Glomerular endothelial cell (primary cell): Measurements from ENCODE around the gene MAMDC4. TPM values are rescaled to one million over a fixed set of nuclear protein-coding genes. Genes with fewer than 3 reads are reported as not detected.

ENCODE experiments used
- DNase-seq: peaks from one replicate; pipeline ENCODE4 v3.0.0-alpha.2; 2011; ENCODE audit warnings: low read depth, low spot score; ENCODE audit errors: extremely low read depth
- total RNA-seq: library from RNA; depleted of rRNA; stranded (reverse); fragments of >200 nt; gene quantifications from 2 replicates; pipeline ENCODE4 v1.2.3, GENCODE V29; 2015

The MAMDC4 gene
- total RNA-seq, 1 donor from 2014 or later, result 3.4 TPM

DNA sequence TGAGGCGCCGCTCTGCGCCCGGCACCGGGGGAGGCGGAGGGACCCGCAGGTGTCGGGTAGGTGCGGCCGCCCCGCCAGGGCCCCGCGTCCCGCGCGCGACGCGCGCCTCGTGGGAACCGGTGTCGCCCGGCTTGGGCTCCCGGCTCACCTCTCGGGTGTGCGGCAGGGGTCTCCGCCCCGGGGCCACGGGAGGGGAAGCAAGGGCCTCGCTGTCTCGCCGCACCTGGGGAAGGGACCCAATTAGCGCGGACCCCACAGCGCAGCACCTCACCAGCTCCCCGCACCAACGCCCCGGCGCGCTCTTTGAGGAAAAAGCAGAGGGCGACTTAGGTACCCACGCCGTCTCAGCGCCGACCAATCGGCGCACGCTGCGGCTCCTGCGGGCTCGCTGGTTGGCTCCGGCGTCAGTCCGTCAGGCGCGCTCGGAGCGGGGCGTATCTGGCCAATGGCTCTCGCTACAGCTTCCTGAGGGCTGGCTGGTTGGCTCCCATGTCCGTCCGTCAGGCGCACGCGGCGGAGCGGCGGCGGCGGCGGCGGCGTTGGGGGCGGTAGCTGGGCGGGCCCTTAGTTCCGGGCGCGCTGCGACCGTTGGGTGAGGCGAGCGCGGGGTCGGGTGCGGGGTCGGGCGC lies 33.9 kb downstream of the MAMDC4 start, which contains the start of gene TRAF2:
Gene TRAF2 (plus strand): TSS at position 567 of the 629 bp plus-strand sequence. CDS start 12,225 bp downstream, outside the sequence.
- peak; percentile 85 for DNase-seq

DNA sequence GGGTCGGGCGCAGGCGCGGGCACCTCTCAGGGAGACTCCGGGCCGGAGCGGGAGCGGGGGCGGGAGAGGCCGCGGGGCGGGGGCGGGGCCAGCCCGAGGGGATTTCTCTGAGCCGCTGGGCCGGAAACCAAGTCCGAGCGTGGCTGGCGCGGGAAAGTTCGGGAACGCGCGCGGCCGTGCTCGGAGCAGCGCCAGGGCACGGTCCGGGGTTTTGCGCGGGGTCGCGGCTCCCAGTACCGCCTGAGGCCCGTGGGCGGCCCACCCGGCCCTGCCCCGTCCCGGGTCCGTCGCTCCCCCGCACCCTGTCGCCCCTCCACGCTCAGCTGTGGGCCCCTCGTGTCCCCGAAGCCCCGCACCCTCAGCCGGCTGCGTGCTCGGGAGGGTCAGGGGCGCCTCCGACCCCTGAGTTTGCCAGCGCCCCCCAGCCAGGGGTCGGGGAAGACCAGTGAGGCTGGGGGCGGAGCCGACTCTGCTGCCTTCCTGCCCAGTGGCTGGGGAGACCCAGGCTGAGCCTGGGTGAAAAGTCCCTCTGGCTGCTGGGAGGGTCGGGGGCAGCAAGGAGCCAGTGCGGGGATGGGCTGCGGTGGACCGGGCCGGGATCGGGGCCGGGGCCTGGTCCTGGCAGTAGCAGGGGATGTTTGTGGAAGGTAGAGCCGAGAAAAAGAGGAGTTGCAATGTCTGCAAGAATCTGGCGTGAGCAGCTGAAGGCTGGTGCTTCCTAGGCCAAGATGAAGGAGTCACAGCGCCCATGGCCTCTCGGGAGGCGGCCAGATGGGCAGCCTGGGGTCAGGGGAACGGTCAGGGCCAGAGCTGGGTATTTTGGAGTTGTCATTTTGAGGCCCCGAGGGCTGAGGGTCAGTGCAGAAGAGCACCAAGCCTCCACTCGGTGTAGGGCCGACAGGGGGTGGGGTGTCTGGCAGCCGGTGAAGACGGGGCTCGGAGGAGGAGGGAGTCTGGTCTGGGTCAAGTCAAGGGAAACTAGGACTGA lies 34.8 kb downstream of the MAMDC4 start:
- DNase-seq, result no peak

DNA sequence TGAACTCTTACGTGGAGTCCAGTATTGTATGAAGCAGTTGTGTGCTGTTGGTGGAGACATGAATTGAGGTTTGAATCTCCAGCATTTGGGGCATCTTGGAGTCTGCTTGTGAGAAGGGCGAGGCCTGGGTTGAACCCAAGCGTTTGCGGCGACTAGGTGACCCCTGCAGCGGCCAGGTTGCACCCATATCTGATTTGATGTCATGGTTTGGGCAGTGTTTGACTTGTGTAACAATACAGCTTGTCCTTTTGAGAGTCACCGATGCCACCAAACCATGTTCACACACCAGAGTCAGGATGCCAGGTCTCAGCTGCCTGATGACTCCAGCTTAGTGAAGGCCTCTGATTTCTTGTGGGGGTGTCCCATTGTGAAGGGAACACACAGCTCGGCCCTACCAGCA lies 36.3 kb downstream of the MAMDC4 start:
- DNase-seq, result no peak

- no peak for DNase-seq
Observed at GRCh38 chr9:136889858-136890257, 37.7 kb downstream of the MAMDC4 start.

- DNase-seq, result no peak
Observed at GRCh38 chr9:136890661-136891060, 38.5 kb downstream of the MAMDC4 start.

DNA sequence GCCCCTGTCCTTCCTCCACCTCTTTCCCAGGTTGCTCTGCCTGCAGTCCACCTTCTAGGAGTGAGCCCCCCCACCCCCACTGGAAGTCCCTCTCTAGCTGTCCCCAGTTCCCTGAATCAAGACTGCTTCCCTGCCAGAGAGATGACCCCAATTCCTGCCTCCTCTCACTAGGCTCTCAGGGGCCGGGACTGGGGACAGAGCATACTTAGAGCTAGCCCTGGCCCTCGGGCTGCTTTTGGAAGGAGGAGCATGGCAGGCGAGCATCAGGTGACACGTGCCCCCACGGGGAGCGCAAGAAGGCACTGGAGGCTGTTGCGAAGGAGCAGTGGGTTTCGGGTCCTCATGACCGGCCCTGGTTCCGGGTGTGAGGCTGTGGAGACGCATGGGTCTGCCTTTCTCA lies 43.9 kb downstream of the MAMDC4 start:
- DNase-seq, result no peak

DNA sequence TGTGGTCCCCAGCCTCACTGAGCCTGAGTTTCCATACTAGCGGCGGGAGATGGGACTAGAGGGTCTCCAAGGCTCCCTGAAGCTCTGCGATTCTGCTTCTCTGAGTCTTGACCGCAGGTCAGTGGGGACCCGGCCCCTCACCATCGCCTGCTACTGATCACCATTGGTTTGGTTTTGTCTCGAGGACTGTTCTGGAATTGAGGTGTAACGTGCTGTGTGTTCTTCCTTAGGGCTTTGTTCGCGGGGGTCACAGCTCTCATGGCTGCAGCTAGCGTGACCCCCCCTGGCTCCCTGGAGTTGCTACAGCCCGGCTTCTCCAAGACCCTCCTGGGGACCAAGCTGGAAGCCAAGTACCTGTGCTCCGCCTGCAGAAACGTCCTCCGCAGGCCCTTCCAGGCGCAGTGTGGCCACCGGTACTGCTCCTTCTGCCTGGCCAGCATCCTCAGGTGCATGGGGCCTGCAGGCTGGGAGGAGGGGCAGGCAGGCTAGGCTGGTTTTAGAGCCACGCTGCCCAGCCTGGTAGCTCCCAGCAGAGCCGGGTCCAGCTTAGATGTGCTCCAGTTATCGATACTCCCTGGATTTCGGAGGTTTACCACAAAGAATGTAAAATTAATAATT lies 46.4 kb downstream of the MAMDC4 start:
- no peak for DNase-seq

GRCh38 chr9:136899196-136899595 lies 47.0 kb downstream of the MAMDC4 start:
- DNase-seq, result no peak

- DNase-seq, result no peak
Observed at GRCh38 chr9:136900556-136900955, 48.4 kb downstream of the MAMDC4 start.

- no peak for DNase-seq
Observed at GRCh38 chr9:136900988-136901515, 48.9 kb downstream of the MAMDC4 start.

GRCh38 chr9:136901516-136902258 lies 49.5 kb downstream of the MAMDC4 start:
- DNase-seq, result no peak

DNA sequence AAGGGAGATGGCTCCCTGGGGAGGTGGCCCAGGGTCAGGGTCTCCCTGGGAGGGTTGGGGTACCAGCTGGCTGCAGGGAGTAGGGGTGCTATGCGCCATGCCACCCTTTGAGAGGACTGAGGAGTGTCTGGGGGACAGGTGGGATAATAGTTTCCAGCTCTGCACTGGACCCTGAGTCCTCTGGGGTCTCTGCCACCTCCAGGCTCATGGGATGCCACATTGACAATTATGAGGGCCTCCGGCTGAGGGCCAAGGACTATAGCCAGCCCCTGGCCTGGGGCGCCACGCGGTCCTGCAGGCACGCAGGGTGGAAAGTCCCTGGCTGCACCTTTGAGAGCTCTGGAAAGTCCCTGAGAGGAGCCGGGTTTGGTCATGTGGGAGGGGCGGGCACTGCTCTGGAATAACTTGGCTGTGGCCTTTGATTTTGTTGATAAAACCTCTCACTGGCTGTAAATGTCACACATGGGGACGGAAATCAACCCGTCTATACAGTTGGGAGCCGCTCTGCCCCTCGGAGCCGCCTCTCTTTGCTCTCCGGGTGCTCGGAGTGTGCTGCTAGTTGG lies 50.2 kb downstream of the MAMDC4 start:
- DNase-seq, result no peak

DNA sequence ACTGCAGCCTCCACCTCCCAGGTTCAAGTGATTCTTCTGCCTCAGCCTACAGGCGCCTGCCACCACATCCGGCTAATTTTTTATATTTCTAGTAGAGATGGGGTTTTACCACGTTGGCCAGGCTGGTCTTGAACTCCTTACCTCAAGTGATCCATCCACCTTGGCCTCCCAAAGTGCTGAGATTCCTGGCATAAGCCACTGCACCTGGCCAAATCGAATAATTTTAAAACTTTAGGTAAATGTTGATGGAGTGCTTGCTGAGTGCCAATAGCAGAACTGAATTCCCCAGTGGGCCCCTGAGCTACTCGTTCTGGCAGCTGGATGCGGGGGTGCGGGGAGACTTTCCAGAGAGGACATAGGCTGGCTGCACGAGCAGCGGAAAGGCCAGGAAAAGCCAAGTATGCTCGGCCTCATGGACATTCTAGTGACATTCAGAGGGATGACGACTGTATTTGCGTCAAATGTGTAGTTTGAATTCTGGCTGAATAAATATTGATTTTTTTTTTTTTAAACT lies 51.0 kb downstream of the MAMDC4 start:
- no peak for DNase-seq

GRCh38 chr9:136906266-136906665 lies 54.1 kb downstream of the MAMDC4 start:
- DNase-seq, result no peak

DNA sequence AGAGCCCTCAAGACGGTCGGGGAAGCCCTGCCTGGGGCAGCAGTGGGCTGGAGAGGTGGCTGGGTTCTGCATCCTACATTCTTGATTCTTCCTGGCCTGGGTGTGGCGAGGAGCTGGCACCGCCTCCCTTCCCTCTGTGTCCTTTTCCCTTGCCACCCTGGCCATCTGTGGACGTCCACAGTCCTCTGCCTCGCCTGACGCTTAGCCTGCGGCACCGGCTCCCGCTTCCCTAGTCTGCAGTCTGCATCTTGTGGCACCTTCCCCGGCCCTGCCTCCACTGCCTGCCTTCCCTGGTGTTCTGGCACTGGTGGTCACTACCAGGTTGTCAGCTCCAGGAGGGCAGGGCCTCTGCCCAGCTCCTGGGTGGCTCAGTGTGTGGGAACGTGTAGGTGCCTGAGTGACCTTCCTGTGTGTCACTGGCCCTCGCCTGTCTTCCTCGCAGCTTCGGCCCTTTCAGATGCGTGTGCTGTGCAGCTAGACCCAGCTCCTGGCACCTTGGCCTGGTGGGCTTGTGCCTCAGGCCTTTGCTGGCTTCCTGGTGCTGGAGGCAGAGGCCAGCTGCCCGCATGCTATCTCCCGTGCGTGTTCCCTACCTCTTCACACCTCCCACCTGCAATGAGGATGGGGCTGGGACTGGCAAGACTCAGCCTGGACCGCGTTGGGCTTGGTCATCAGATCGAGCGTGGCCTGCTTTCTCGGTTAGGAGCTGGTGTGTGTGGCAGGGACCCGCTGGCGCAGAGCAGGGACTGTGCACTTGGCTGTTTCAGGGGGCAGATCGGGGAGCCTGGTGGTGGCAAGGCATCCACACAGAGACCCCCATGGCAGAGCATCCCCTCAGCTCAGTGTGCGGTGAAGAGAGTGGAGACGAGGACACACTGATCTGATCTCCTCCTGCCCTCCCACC lies 55.1 kb downstream of the MAMDC4 start:
- no peak for DNase-seq
